Smooth muscle cell (in vitro differentiated cells): ENCODE results near the gene VSTM1. TPM values are rescaled to one million over a fixed set of nuclear protein-coding genes. Genes with fewer than 3 reads are reported as not detected.
"Not testable (repeated sequence)": the region's sequence is repeated elsewhere in the genome, so short reads cannot be mapped to it uniquely, and the experiment has no call there.

Experiments used
- DNase-seq: peaks from one replicate; lab custom pipeline; 2025; ENCODE audit not compliant: unreplicated experiment; lab: John Stamatoyannopoulos, UW
- H2AFZ ChIP-seq: fragments of 200-600 bp; sonication (generic); 2 replicates; pipeline ENCODE4 v1.6.0; 2016; ENCODE audit warnings: antibody characterized with exemption, low read depth, mild to moderate bottlenecking
- H3F3A ChIP-seq: fragments of 200-600 bp; sonication (generic); 2 replicates; pipeline ENCODE4 v1.6.0; 2017; ENCODE audit warnings: antibody characterized with exemption, low read depth
- H3K27ac ChIP-seq: fragments of 200-600 bp; sonication (generic); 2 replicates; pipeline ENCODE4 v1.5.1; 2016; ENCODE audit warnings: low read depth, mild to moderate bottlenecking
- H3K27me3 ChIP-seq: fragments of 200-600 bp; sonication (generic); 2 replicates; pipeline ENCODE4 v1.6.1; 2016; ENCODE audit warnings: low read depth, mild to moderate bottlenecking
- H3K36me3 ChIP-seq: fragments of 200-600 bp; sonication (generic); 2 replicates; pipeline ENCODE4 v1.5.1; 2016; ENCODE audit warnings: low read depth
- H3K4me1 ChIP-seq: fragments of 200-600 bp; sonication (generic); 2 replicates; pipeline ENCODE4 v1.5.1; 2016; ENCODE audit warnings: low read depth
- H3K4me2 ChIP-seq: fragments of 200-600 bp; sonication (generic); 2 replicates; pipeline ENCODE4 v1.6.0; 2016; ENCODE audit warnings: mild to moderate bottlenecking
- H3K4me3 ChIP-seq: fragments of 200-600 bp; sonication (generic); 2 replicates; pipeline ENCODE4 v1.5.1; 2016; ENCODE audit warnings: mild to moderate bottlenecking
- H3K79me2 ChIP-seq: fragments of 200-600 bp; sonication (generic); 2 replicates; pipeline ENCODE4 v1.6.0; 2016; ENCODE audit warnings: low read depth, mild to moderate bottlenecking
- H3K9ac ChIP-seq: fragments of 200-600 bp; sonication (generic); 2 replicates; pipeline ENCODE4 v1.6.0; 2016; ENCODE audit warnings: low read depth
- H3K9me3 ChIP-seq: fragments of 200-600 bp; sonication (generic); replicated peaks from 2 replicates; pipeline ENCODE4 v1.5.1; 2016; ENCODE audit warnings: low read depth
- H4K20me1 ChIP-seq: fragments of 200-600 bp; sonication (generic); 2 replicates; pipeline ENCODE4 v1.6.0; 2016; ENCODE audit warnings: low read depth
- WGBS: methylation state at CpG from one replicate; pipeline ENCODE4 v1.1.7; 2016; ENCODE audit warnings: low lambda C conversion rate; 5-methylcytosine and 5-hydroxymethylcytosine counted together
- polyA plus RNA-seq: library from polyadenylated mRNA; unstranded; fragments of >200 nt; fragmentation: Nextera tagmentation; extraction: Ambion mirVana; gene quantifications from 2 replicates; pipeline ENCODE4 v1.2.1, GENCODE V29; 2016
- total RNA-seq: library from RNA; depleted of rRNA; stranded (reverse); fragments of >200 nt; gene quantifications from 2 replicates; pipeline ENCODE4 v1.2.3, GENCODE V29; 2014
- TF ChIP-seq, protein P1 (sequence below): fragments of 200-600 bp; sonication (generic); IDR thresholded peaks from 2 replicates; pipeline ENCODE4 v1.5.1; 2017; ENCODE audit warnings: borderline replicate concordance, mild to moderate bottlenecking, antibody characterized with exemption; ENCODE audit not compliant: insufficient read depth, poor library complexity, severe bottlenecking

Gene VSTM1
- total and polyA plus RNA-seq, 2 experiments from 2014 or later: not detected

DNA sequence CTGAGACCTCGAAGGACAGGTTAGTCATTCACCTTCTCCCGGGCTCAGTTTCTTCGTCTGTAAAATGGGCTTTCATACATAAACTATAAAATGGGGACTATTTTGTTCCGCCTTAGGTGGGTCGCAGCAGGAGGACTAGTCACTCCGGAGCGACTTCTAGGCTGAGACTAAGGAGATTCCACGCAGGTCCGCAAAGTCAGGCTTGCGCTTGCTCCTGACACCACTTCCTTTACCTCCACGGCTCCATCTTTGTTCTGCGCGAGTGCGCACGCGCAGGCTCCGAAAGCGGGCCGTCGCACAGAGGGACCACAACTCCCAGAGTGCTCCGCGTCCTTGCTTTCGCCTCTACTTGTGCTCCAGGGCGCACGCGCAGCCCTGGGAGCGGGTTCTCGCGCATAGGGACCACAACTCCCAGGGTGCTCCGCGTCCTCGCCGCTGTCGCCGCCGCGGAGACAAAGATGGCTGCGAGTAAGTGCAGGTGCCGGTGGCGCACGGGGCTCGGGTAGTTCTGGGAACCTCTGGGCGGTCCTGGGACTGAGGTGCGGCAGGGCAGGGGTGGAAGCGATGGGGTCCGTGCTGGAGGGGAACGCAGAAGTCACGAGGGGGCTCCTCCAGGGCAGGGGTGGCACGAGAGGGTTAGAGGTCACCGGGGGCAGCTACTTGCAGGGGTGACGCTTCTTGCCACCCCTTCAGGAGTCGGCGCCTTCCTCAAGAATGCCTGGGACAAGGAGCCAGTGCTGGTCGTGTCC is 38.9 kb upstream of the VSTM1 start, which contains the start of gene NDUFA3:
Gene NDUFA3 (plus strand): TSS at position 435 of the 749 bp plus-strand sequence. CDS start 24 bp downstream, at position 459.
- H3K4me2 ChIP-seq: peak within 1 kb of the TSS; percentile 100
- no peaks in the 10 kb centered on the region for H3K27me3 ChIP-seq
- H4K20me1 ChIP-seq: no peaks in the 10 kb centered on the region
- no peaks in the 10 kb centered on the region for H3K9me3 ChIP-seq
- H3K79me2 ChIP-seq: peaks cover 19% of the 10 kb centered on the region
- H3K36me3 ChIP-seq: no peaks in the 10 kb centered on the region
- no peak within 1 kb of the TSS for H3K27ac ChIP-seq
- peak within 1 kb of the TSS; percentile 75 for H2AFZ ChIP-seq
- no peaks in the 10 kb centered on the region for H3K4me1 ChIP-seq
- TF ChIP-seq, protein P1, sequence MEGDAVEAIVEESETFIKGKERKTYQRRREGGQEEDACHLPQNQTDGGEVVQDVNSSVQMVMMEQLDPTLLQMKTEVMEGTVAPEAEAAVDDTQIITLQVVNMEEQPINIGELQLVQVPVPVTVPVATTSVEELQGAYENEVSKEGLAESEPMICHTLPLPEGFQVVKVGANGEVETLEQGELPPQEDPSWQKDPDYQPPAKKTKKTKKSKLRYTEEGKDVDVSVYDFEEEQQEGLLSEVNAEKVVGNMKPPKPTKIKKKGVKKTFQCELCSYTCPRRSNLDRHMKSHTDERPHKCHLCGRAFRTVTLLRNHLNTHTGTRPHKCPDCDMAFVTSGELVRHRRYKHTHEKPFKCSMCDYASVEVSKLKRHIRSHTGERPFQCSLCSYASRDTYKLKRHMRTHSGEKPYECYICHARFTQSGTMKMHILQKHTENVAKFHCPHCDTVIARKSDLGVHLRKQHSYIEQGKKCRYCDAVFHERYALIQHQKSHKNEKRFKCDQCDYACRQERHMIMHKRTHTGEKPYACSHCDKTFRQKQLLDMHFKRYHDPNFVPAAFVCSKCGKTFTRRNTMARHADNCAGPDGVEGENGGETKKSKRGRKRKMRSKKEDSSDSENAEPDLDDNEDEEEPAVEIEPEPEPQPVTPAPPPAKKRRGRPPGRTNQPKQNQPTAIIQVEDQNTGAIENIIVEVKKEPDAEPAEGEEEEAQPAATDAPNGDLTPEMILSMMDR: no peak
- H3K9ac ChIP-seq: peak within 1 kb of the TSS; percentile 52
- 5% methylated on average over 47 of the region's 54 CpGs for WGBS
- no peaks in the 10 kb centered on the region for H3F3A ChIP-seq
- peak within 1 kb of the TSS; percentile 84 for H3K4me3 ChIP-seq
- DNase-seq: peak; percentile 83

DNA sequence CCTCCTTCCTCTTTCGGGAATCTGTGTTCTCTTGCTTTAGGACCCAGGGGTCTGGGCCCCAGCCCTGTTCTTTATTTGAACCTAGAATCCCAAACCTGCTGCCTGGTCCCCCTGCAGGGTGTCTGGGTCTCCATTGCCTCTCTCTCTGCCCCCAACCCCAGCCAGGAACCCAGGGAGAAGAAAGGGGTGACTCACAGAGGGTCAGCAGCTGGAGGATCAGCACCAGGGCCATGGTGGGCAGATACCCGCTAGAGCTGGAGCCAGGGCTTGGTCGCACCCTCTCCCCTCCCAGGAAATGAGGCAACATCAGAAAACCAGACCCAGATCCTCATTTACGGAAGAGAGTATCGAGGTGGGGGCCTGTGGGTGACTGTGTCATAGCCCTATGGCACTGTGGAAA is 36.9 kb upstream of the VSTM1 start, which contains the start of gene OSCAR:
Gene OSCAR (minus strand): TSS at position 243 of the 400 bp plus-strand sequence. CDS start 11 bp downstream, at position 232.
- no peaks in the 10 kb centered on the region for H3F3A ChIP-seq
- H3K36me3 ChIP-seq: no peaks in the 10 kb centered on the region
- H2AFZ ChIP-seq: no peak within 1 kb of the TSS
- H3K4me2 ChIP-seq: no peak within 1 kb of the TSS
- no peak within 1 kb of the TSS for H3K27ac ChIP-seq
- no peaks in the 10 kb centered on the region for H4K20me1 ChIP-seq
- 67% methylated on average over 5 of the region's 5 CpGs for WGBS
- peaks cover 19% of the 10 kb centered on the region for H3K79me2 ChIP-seq
- TF ChIP-seq, protein P1: no peak
- H3K9me3 ChIP-seq: no peaks in the 10 kb centered on the region
- no peak for DNase-seq
- no peaks in the 10 kb centered on the region for H3K4me1 ChIP-seq
- peaks cover 2% of the 10 kb centered on the region for H3K27me3 ChIP-seq
- H3K4me3 ChIP-seq: no peak within 1 kb of the TSS
- H3K9ac ChIP-seq: no peak within 1 kb of the TSS

DNA sequence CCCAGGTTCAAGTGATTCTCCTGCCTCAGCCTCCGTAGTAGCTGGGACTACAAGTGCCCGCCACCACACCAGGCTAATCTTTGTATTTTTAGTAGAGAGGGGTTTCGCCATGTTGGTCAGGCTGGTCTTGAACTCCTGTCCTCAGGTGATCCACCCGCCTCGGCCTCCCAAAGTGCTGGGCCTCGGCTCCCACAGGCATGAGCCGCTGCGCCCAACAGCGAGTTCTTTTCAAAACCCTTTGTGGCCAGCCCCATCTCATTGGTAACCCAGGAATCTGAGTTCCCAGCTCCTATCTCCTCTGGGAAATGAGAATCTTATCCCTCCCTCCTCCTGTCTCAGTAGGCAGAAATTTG is 36.2 kb upstream of the VSTM1 start:
- H3K27ac ChIP-seq, H4K20me1 ChIP-seq, H3K9ac ChIP-seq, H2AFZ ChIP-seq, H3K4me2 ChIP-seq, H3K4me3 ChIP-seq, H3K4me1 ChIP-seq, H3K9me3 ChIP-seq, H3K36me3 ChIP-seq, H3F3A ChIP-seq, H3K27me3 ChIP-seq, DNase-seq: not testable (repeated sequence)
- peaks cover 19% of the 10 kb centered on the region for H3K79me2 ChIP-seq
- 81% methylated on average over 9 of the region's 9 CpGs for WGBS

DNA sequence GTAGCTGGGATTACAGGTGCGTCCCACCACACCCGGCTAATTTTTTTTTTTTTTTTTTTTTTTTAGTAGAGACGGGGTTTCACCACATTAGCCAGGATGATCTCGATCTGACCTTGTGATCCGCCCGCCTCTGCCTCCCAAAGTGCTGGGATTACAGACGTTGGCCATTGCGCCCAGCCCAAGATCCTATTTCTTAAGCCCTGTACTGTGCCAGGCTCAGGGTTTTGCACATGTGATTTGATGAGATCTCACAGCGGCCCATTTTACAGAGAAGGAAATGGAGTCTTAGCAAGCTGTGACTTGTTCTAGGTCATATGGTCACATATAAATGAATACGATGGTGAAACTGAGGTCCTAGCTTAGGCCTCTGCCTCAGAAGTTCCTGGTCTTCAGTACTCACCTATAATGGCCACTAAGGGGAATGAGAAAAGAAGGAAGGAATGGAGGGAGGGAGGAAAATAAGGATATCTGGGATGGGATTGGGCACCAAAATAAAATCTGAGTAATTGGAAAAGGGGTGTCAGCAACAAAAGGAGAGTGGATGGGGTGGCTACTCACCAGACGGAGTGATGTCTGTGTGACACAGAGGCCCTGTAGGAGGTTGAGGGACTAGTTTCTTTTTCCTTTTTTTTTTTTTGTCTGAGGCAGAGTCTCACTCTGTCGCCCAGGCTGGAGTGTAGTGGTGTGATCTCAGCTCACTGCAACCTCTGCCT is 35.6 kb upstream of the VSTM1 start:
- no peak overlapping the region for H3K4me2 ChIP-seq
- H3K27ac ChIP-seq: no peak overlapping the region
- no peaks in the 10 kb centered on the region for H3K36me3 ChIP-seq
- no peaks in the 10 kb centered on the region for H4K20me1 ChIP-seq
- TF ChIP-seq, protein P1: no peak
- H3K79me2 ChIP-seq: peaks cover 16% of the 10 kb centered on the region
- no peaks in the 10 kb centered on the region for H3F3A ChIP-seq
- no peak overlapping the region for H3K4me3 ChIP-seq
- no peaks in the 10 kb centered on the region for H3K9me3 ChIP-seq
- no peak for DNase-seq
- no peak overlapping the region for H3K9ac ChIP-seq
- H3K4me1 ChIP-seq: no peaks in the 10 kb centered on the region
- peaks cover 3% of the 10 kb centered on the region for H3K27me3 ChIP-seq
- H2AFZ ChIP-seq: no peak overlapping the region
- 92% methylated on average over 12 of the region's 12 CpGs for WGBS
